ENCODE measurements around the gene SERPINB5.

Gene SERPINB5

GRCh38 chr18:63470751-63471150 lies 6.0 kb upstream of the SERPINB5 start:
- DNase-seq (ENCODE audit: low read depth) = no peak

DNA sequence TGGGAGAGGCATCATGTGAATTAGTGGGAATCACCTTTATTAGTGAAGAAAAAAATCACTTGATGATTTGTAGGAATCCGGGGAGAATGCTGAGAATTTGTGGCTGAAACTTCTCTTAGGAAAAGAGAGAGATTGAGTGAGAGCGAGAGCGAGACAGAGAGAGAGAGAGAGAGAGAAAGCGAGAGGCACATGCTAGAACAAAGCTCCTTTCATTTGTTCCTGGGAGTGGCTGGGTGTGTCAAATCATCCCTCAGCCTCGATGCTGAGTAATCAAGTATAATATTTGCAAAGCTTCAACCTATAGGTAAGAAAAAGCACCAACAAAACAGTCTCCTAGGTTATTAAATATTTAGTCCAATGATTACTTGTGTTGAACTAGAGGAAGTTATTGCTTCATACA lies 4.4 kb upstream of the SERPINB5 start:
- no peak for DNase-seq (ENCODE audit: low read depth)

DNA sequence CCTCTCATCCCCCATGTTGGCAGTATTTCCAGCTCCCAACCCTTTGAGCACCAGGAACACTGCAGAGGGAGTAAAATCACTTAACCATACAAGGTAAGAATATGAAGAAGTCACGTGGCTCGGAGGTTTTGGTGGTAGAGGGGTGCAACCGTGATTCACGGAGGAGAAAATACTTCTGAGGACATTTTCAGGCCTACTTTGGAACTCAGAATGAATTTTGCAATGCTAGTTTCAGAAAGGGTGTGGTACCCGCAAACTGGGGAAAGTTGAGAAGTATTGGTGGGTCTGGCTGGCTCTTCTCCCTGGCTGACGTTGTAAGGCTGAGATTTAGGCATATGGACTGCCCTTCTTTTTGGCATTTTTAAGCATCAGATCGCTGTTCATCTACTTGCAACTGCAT lies 442 bp downstream of the SERPINB5 start:
- DNase-seq (ENCODE audit: low read depth) = no peak

- DNase-seq (ENCODE audit: low read depth) = no peak
These were observed 1.2 kb downstream of the SERPINB5 start for GRCh38 chr18:63477968-63478367.

DNA sequence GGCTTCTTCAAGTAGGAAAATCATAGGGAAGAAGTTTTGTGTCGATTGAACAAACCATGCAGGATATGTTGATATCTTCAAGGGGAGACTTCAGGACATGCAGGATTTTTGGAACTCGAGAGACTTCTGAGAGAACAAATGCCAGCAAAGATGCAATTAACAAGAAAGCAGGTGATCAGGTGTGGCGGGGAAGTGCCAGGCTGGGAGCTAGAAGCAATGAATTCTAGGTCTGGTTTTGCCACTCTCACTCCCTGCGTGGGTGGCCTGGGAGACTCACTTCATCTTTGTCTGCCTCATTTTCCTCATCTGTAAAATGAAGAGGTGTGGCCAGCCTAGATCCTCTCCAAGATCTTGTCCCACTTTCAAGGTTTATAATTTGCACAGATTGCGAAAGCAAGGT lies 3.1 kb downstream of the SERPINB5 start:
- DNase-seq (ENCODE audit: low read depth) = no peak

DNA sequence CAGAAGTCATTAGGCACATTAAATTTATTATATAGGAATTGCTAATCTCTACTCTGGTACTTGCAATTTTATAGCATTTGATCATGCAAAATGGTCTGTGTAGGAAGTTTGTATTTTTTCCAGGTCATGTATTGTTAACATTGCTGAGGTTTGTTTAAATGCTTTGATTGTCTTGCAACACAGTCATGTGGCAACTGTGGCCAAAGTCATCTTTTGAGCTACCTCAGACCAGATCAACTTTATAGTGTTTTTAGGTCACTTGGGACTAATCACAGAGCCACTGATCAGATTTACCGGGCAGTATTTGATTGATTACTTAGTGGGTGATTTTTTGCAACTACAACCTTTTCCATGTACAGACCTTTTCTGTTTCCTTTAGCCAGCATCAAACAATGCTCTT lies 3.7 kb downstream of the SERPINB5 start:
- DNase-seq (ENCODE audit: low read depth) = no peak

DNA sequence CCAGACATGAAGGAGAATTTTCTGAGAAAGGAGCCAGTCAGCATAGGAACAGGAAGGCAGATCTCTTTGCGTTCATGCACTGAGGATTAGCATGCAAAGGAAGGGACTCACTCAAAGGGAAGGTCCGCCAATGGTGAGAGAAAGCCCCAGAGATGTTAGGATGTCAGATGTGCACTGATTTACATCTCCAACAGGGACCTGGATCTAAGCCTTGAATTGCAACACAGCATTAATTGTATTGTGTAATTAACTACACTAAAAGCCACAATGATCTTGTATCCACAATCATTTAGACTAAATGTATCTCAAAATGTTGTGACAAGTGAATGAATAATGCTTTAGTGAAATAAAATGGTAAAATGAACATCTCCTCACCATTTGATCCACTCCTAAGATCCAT lies 4.2 kb downstream of the SERPINB5 start:
- DNase-seq (ENCODE audit: low read depth) = no peak

DNA sequence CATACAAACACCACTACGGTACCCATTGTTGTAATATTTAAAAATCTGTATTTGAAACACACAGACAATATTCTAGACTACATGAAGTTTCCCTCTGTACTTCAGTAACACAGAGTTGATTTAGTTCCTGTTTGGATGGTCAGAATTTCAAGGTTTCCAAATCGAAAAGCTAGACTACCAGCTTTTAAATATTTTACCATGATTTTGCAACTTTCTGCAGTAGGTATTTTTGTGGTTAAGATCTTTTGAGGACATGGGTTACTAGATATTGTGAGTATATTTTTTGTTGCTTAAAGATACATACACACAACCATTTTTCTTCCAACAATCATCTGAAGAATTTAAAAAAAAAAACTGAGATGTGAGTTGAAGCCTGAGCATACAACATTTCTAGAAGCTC lies 10.9 kb downstream of the SERPINB5 start:
- DNase-seq (ENCODE audit: low read depth) = no peak

- no peak for DNase-seq (ENCODE audit: low read depth)
These were observed 11.4 kb downstream of the SERPINB5 start for GRCh38 chr18:63488160-63488559.

DNA sequence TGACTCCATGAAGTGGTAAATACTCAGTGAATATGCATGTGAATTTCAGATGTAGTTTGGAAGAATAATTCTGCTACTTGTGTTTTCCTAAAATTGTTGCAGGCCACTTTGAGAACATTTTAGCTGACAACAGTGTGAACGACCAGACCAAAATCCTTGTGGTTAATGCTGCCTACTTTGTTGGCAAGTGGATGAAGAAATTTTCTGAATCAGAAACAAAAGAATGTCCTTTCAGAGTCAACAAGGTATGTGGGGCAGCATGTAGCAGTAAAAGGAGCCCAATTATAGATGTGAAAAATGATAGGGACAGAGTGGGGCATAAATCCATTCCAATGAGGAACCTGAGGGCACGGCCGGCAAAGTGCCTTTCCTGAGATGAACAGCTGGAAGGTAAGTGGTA lies 16.1 kb downstream of the SERPINB5 start:
- DNase-seq (ENCODE audit: low read depth) = no peak

- no peak for DNase-seq (ENCODE audit: low read depth)
These were observed 18.9 kb downstream of the SERPINB5 start for GRCh38 chr18:63495675-63496074.

- no peak for DNase-seq (ENCODE audit: low read depth)
These were observed 29.0 kb downstream of the SERPINB5 start for GRCh38 chr18:63505566-63506335.

GRCh38 chr18:63506336-63506646 lies 29.5 kb downstream of the SERPINB5 start:
- DNase-seq (ENCODE audit: low read depth) = no peak

- DNase-seq (ENCODE audit: low read depth) = no peak
These were observed 31.8 kb downstream of the SERPINB5 start for GRCh38 chr18:63508596-63508995.

GRCh38 chr18:63511285-63511684 lies 34.5 kb downstream of the SERPINB5 start:
- DNase-seq (ENCODE audit: low read depth) = no peak

DNA sequence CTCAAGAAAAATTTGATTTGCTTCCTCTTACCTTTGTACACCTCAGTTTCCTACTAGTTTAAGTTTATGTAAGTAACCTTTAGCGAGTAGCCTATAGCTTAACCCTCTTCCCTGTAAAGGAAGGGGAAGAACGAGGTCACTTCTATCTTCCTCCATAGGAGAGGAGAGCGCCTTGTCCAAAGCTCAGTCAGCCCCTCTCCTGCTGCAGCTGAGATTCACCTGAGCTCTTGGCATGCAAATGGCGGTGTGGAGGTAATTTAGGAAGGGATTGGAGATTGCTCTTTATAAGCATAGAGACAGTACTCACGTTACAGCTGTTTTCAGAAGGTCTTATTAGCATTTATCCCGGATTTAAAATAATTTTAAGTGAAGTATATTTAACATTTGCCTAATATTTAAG lies 37.6 kb downstream of the SERPINB5 start:
- no peak for DNase-seq (ENCODE audit: low read depth)

- DNase-seq (ENCODE audit: low read depth) = no peak
These were observed 38.3 kb downstream of the SERPINB5 start for GRCh38 chr18:63514888-63515678.

DNA sequence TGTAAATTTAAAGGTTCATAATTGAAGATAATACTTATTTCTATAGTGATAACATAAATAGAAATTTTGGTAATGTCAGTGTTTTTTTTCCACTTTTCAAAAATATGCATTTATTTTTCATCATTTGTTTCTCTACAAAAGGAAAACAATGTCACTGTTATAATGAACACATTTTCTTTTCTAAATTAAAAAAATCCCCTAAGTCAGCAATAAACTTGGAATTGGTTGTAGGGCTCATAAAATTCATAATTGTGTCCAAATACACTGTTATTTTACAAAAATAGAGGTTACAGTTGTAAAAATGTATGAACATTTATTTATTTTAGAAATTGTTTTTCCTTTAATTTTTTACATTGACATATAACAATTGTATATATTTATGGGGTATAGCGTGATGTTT lies 39.0 kb downstream of the SERPINB5 start:
- no peak for DNase-seq (ENCODE audit: low read depth)

GRCh38 chr18:63518178-63519012 lies 41.6 kb downstream of the SERPINB5 start:
- DNase-seq (ENCODE audit: low read depth) = no peak

DNA sequence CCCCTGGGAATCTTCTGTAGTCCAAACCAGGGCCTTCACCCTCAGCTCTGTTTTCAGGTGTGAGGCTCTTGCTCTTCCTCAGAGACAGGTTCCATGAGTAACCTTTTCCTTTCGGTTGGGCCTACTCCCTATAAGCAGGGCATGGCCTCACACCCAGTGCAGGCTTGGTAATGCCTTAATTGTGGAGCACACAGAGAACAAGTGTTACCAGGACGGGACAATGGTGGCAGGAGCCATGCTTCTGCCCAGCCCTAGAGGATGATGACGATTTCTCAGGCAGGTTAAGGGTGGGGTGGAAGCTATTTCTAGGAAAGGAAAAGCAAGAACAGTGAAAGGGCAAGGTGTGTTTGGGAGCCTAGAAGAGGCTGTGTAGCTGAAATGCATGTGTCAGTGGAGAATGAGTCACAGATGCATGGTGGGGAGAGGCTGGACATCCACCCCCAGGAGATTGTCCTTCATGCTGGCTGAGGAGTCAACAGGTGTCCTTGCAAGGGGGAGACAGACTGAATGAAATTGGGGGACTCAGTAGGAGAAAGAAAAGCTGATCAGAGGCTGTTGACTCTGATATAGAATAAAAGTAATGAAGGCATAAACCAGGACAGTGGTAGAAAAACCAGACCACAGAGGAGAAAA lies 43.4 kb downstream of the SERPINB5 start:
- DNase-seq (ENCODE audit: low read depth) = no peak

DNA sequence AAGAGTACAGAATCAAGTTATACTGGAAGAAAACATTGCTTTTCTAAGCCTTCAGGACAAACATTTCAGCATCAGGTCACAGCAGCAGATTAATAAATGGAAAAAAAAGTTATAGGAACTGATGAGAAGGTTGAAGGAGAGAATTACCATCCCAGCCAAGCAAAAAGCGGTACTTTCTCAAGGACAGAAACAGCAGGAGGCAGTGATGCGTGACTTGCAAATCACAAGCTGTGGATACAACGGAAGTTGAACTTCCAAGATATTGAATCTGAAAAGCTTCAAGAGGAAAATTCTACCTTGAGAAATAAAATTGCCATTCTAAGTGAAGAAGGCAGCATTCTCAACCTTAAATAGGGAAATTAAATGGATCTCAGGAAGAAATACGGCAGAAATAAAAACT lies 46.9 kb downstream of the SERPINB5 start:
- no peak for DNase-seq (ENCODE audit: low read depth)

- DNase-seq (ENCODE audit: low read depth) = no peak
These were observed 50.5 kb downstream of the SERPINB5 start for GRCh38 chr18:63527251-63527650.

All from stimulated activated CD8-positive, alpha-beta memory T cell treated with anti-CD3 and anti-CD28 coated beads, Interleukin-7, amount 100 ng/mL, for 24 hours (primary cell).